B cell (primary cell): ENCODE data around the gene NGLY1. TPM values are rescaled to one million over a fixed set of nuclear protein-coding genes. Genes with fewer than 3 reads are reported as not detected.

Experiments used
- ATAC-seq: fragments of 200-7000 bp; cut with Tn5 transposase; one replicate; pipeline ENCODE4 v1.10.0; 2021; ENCODE audit warnings: low read depth, mild to moderate bottlenecking, moderate number of reproducible peaks, moderate library complexity
- CTCF ChIA-PET: fragments of 350-600 bp; sonication (Branson Sonifier 250); formaldehyde crosslinking; loops from one replicate; lab custom pipeline; 2021; ENCODE audit warnings: antibody characterized with exemption, inconsistent platforms; lab: Charles Lee
- POLR2A ChIA-PET: fragments of 350-600 bp; sonication (Branson Sonifier 250); formaldehyde crosslinking; loops from one replicate; lab custom pipeline; 2021; ENCODE audit warnings: antibody characterized with exemption; lab: Charles Lee
- DNase-seq: peaks from one replicate; pipeline ENCODE4 v3.0.0; 2013
- H2AFZ ChIP-seq: 2 replicates; pipeline ENCODE4 v1.6.1; 2012; ENCODE audit warnings: mild to moderate bottlenecking, low read depth, low read length; ENCODE audit not compliant: insufficient read depth, poor library complexity, severe bottlenecking
- H3K27ac ChIP-seq, 2 donors: 1 replicate in 1 of 2; 2 replicates in 1 of 2; pipeline ENCODE4 v1.5.1; 2012 to 2013; ENCODE audit warnings: low read length in 2 of 2, mild to moderate bottlenecking in 2 of 2, moderate library complexity in 1 of 2
- H3K27me3 ChIP-seq, 4 experiments: fragments of 200-600 bp in 1 of 4; sonication (generic) in 1 of 4; replicated peaks in 1 of 4; 1 replicate in 2 of 4; 2 replicates in 2 of 4; pipeline versions ENCODE4 v1.6.1 to v1.7.0; 2013 to 2016; ENCODE audit warnings: low read length in 3 of 4, mild to moderate bottlenecking in 2 of 4, mixed read lengths in 1 of 4, moderate library complexity in 1 of 4; ENCODE audit not compliant: insufficient read depth in 4 of 4, control insufficient read depth in 3 of 4; ENCODE audit errors: control extremely low read depth in 1 of 4
- H3K36me3 ChIP-seq, 2 experiments: replicated peaks in 1 of 2; 1 replicate in 1 of 2; 2 replicates in 1 of 2; pipeline versions ENCODE4 v1.6.1 to v1.7.1; 2013; ENCODE audit warnings: low read length in 1 of 2; ENCODE audit not compliant: insufficient read depth in 2 of 2, control insufficient read depth in 1 of 2; ENCODE audit errors: control extremely low read depth in 1 of 2, extremely low read depth in 1 of 2
- H3K4me1 ChIP-seq, 2 donors: fragments of 200-600 bp in 1 of 2; sonication (generic) in 1 of 2; 1 replicate in 1 of 2; 2 replicates in 1 of 2; pipeline versions ENCODE4 v1.5.1 to v1.6.1; 2013 to 2017; ENCODE audit warnings: low read length in 2 of 2; ENCODE audit not compliant: control insufficient read depth in 2 of 2, insufficient read depth in 2 of 2
- H3K4me2 ChIP-seq: replicated peaks from 2 replicates; pipeline ENCODE3; 2012; ENCODE audit warnings: mild to moderate bottlenecking, low read depth, low read length; ENCODE audit not compliant: poor library complexity, severe bottlenecking
- H3K4me3 ChIP-seq, 5 experiments: fragments of 200-600 bp in 1 of 5; sonication (generic) in 1 of 5; 1 replicate in 3 of 5; 2 replicates in 2 of 5; pipeline versions ENCODE4 v1.5.1 to v1.7.0; 2011 to 2016; ENCODE audit warnings: low read length in 4 of 5, mild to moderate bottlenecking in 4 of 5, low read depth in 2 of 5, control low read depth in 1 of 5, moderate library complexity in 1 of 5; ENCODE audit not compliant: insufficient read depth in 1 of 5; ENCODE audit errors: control extremely low read depth in 1 of 5, extremely low read depth in 1 of 5
- H3K79me2 ChIP-seq: fragments of 200-600 bp; sonication (generic); one replicate; pipeline ENCODE4 v1.6.0; 2016; ENCODE audit warnings: low read length; ENCODE audit not compliant: control insufficient read depth, insufficient read depth
- H3K9ac ChIP-seq: fragments of 200-600 bp; sonication (generic); 2 replicates; pipeline ENCODE4 v1.6.1; 2017; ENCODE audit warnings: mild to moderate bottlenecking, low read length, moderate library complexity
- H3K9me3 ChIP-seq, 3 donors: one replicate each; pipeline versions ENCODE4 v1.6.1 to v1.7.1; 2013; ENCODE audit warnings: low read length in 2 of 3; ENCODE audit not compliant: control insufficient read depth in 2 of 3, insufficient read depth in 1 of 3; ENCODE audit errors: control extremely low read depth in 1 of 3
- H4K20me1 ChIP-seq: 2 replicates; pipeline ENCODE4 v1.6.0; 2012; ENCODE audit warnings: mild to moderate bottlenecking, low read length; ENCODE audit not compliant: insufficient read depth, control insufficient read depth, poor library complexity, severe bottlenecking
- H3K27ac Mint-ChIP-seq: one replicate; pipeline ENCODE4 v1.8.0; 2021; ENCODE audit warnings: mixed read lengths
- H3K27me3 Mint-ChIP-seq: one replicate; pipeline ENCODE4 v1.8.0; 2021; ENCODE audit warnings: mixed read lengths
- H3K4me1 Mint-ChIP-seq: one replicate; pipeline ENCODE4 v1.8.0; 2021; ENCODE audit warnings: mixed read lengths
- H3K4me3 Mint-ChIP-seq: one replicate; pipeline ENCODE4 v1.8.0; 2021; ENCODE audit warnings: mixed read lengths
- H3K9me3 Mint-ChIP-seq: one replicate; pipeline ENCODE4 v1.8.0; 2022; ENCODE audit warnings: mixed read lengths; ENCODE audit not compliant: insufficient read depth
- CTCF ChIP-seq: fragments of 200-600 bp; IDR thresholded peaks from one replicate; pipeline ENCODE4 v1.8.0; 2022; ENCODE audit warnings: antibody characterized with exemption, mild to moderate bottlenecking
- EZH2 ChIP-seq: IDR thresholded peaks from 2 replicates; pipeline ENCODE4 v1.6.1; 2012; ENCODE audit warnings: borderline replicate concordance, low read depth, mild to moderate bottlenecking, moderate library complexity, low read length; ENCODE audit not compliant: insufficient read depth, poor library complexity, severe bottlenecking
- WGBS: methylation state at CpG from one replicate; pipeline ENCODE4 v1.1.5; 2013; ENCODE audit warnings: missing lambda C conversion rate; ENCODE audit not compliant: insufficient coverage; 5-methylcytosine and 5-hydroxymethylcytosine counted together
- intact Hi-C: fragments of 100-400 bp; cut with micrococcal nuclease; formaldehyde crosslinking; loops from one replicate; pipeline ENCODE4 v1.10.0; 2022
- polyA plus RNA-seq: library from polyadenylated mRNA; depleted of rRNA; stranded (reverse); fragments of >200 nt; gene quantifications from 2 replicates; pipeline ENCODE4 v1.2.3, GENCODE V29; 2012
- small RNA-seq: library from RNA; depleted of rRNA; stranded (forward); fragments of <200 nt; gene quantifications from one replicate; pipeline ENCODE3, GENCODE V24; 2012; ENCODE audit warnings: low replicate concordance, low read depth; ENCODE audit not compliant: insufficient read length
- total RNA-seq, 2 donors: library from RNA; stranded (reverse); fragments of 120-200 nt in 1 of 2; gene quantifications; 1 replicate in 1 of 2; 2 replicates in 1 of 2; pipeline versions ENCODE4 v1.2.3 to v1.2.4, GENCODE V29; 2013 to 2022

Gene NGLY1
- total and polyA plus RNA-seq, 2 donors (not counting 1 experiment from before 2014, with no cell fraction given) = 24.2 to 145 TPM

GRCh38 chr3:25673738-25674298 lies 109.4 kb downstream of the NGLY1 start:
- ATAC-seq (no peak), DNase-seq (no peak)
- H4K20me1 ChIP-seq = no peaks in the 10 kb centered on the region
- WGBS = 96% methylated on average over 7 of the region's 8 CpGs
- H3K4me1 ChIP-seq = no peaks in the 10 kb centered on the region
- no peak overlapping the region for H2AFZ ChIP-seq
- ChIA-PET CTCF (no interaction called here), POLR2A (no interaction called here)
- no peak overlapping the region for H3K9ac ChIP-seq
- peaks cover 23% of the 10 kb centered on the region for H3K79me2 ChIP-seq
- no peak overlapping the region for H3K4me2 ChIP-seq
- no peaks in the 10 kb centered on the region for H3K27me3 ChIP-seq
- intact Hi-C loops = no loop called here
- no peaks in the 10 kb centered on the region for H3K4me1 Mint-ChIP-seq
- no peak overlapping the region for H3K4me3 ChIP-seq
- H3K27me3 Mint-ChIP-seq = no peaks in the 10 kb centered on the region
- no peaks in the 10 kb centered on the region for H3K36me3 ChIP-seq
- no peak overlapping the region for H3K4me3 Mint-ChIP-seq
- peaks cover 0 to 20% (median 12%) of the 10 kb centered on the region in 3 donors for H3K9me3 ChIP-seq
- no peak for TF ChIP-seq CTCF
- no peak for TF ChIP-seq EZH2
- H3K27ac ChIP-seq = no peak overlapping the region
- H3K27ac Mint-ChIP-seq = no peak overlapping the region
- H3K9me3 Mint-ChIP-seq = peaks cover 2% of the 10 kb centered on the region

Small RNA genes within 50 kb of the gene (small RNA-seq; reads per million reads assigned to genes)
- gene CRIP1P2 = not detected

Other genes starting within 250 kb of the NGLY1 start
- gene TOP2B, start 118.5 kb downstream of the NGLY1 start, total RNA-seq = 149 and 151 TPM in 2 replicates
- 22.2 and 51.2 TPM in 2 replicates for gene TOP2B, start 118.5 kb downstream of the NGLY1 start, polyA plus RNA-seq
- gene OXSM, start 6.6 kb upstream of the NGLY1 start, total RNA-seq = 15.4 and 18.7 TPM in 2 replicates
- 13.7 and 14.4 TPM in 2 replicates for gene OXSM, start 6.6 kb upstream of the NGLY1 start, polyA plus RNA-seq